Stimulated activated CD8-positive, alpha-beta memory T cell treated with anti-CD3 and anti-CD28 coated beads, Interleukin-15, amount 100 ng/mL, for 24 hours (primary cell): ENCODE results near the gene TLCD3B.

ENCODE experiments used
- DNase-seq: peaks from one replicate; pipeline ENCODE4 v3.0.0-alpha.2; 2020; ENCODE audit warnings: low read depth

The TLCD3B gene

GRCh38 chr16:29988346-29989075 is 42.6 kb downstream of the TLCD3B start:
- no peak for DNase-seq

- DNase-seq: no peak
Observed at GRCh38 chr16:29987371-29988085, 43.5 kb downstream of the TLCD3B start.

GRCh38 chr16:29986931-29987330 is 44.1 kb downstream of the TLCD3B start:
- no peak for DNase-seq

- no peak for DNase-seq
Observed at GRCh38 chr16:29986231-29986630, 44.8 kb downstream of the TLCD3B start.

GRCh38 chr16:29985271-29985811 is 45.7 kb downstream of the TLCD3B start:
- DNase-seq: no peak

- no peak for DNase-seq
Observed at GRCh38 chr16:29984764-29985147, 46.3 kb downstream of the TLCD3B start.

- DNase-seq: no peak
Observed at GRCh38 chr16:29984137-29984763, 46.8 kb downstream of the TLCD3B start.

- DNase-seq: no peak
Observed at GRCh38 chr16:29983420-29984136, 47.5 kb downstream of the TLCD3B start.

GRCh38 chr16:29982560-29983419 is 48.3 kb downstream of the TLCD3B start:
- no peak for DNase-seq

- DNase-seq: no peak
Observed at GRCh38 chr16:29978564-29979270, 52.4 kb downstream of the TLCD3B start.

GRCh38 chr16:29978081-29978480 is 53.0 kb downstream of the TLCD3B start:
- DNase-seq: no peak

GRCh38 chr16:29977063-29977825 is 53.8 kb downstream of the TLCD3B start:
- no peak for DNase-seq

- no peak for DNase-seq
Observed at GRCh38 chr16:29975811-29976511, 55.1 kb downstream of the TLCD3B start.

- DNase-seq: no peak
Observed at GRCh38 chr16:29975134-29975538, 55.9 kb downstream of the TLCD3B start.
